ENCODE results near the gene FAM171A1.

- no peak for TF ChIP-seq CTCF (IDR thresholded peaks at IDR 0.05)
- TF ChIP-seq EP300 (IDR thresholded peaks at IDR 0.05): no peak
Measured at GRCh38 chr10:15166325-15166724, 204.8 kb downstream of the FAM171A1 start.
